KMS-11 (cell line): ENCODE results near the gene MKRN2.
"Not testable (repeated sequence)": the region's sequence is repeated elsewhere in the genome, so short reads cannot be mapped to it uniquely, and the experiment has no call there.

Experiments
- H2AFZ ChIP-seq: fragments of 200-600 bp; sonication (generic); 2 replicates; pipeline ENCODE4 v1.6.1; 2016; ENCODE audit warnings: antibody characterized with exemption, mixed run types, low read depth
- H3K27ac ChIP-seq: fragments of 200-600 bp; sonication (generic); 2 replicates; pipeline ENCODE4 v1.6.1; 2016; ENCODE audit warnings: mild to moderate bottlenecking, mixed run types
- H3K27me3 ChIP-seq: fragments of 200-600 bp; sonication (generic); 2 replicates; pipeline ENCODE4 v1.6.1; 2017; ENCODE audit warnings: mild to moderate bottlenecking, low read depth, mixed run types, moderate library complexity; ENCODE audit not compliant: insufficient read depth
- H3K36me3 ChIP-seq: fragments of 200-600 bp; sonication (generic); 2 replicates; pipeline ENCODE4 v1.6.1; 2017; ENCODE audit warnings: mild to moderate bottlenecking, mixed run types; ENCODE audit not compliant: insufficient read depth
- H3K4me1 ChIP-seq: fragments of 200-600 bp; sonication (generic); 2 replicates; pipeline ENCODE4 v1.6.1; 2016; ENCODE audit warnings: mild to moderate bottlenecking, low read depth, mixed run types; ENCODE audit not compliant: poor library complexity, severe bottlenecking
- H3K4me2 ChIP-seq: fragments of 200-600 bp; sonication (generic); 2 replicates; pipeline ENCODE4 v1.7.0; 2016; ENCODE audit warnings: mild to moderate bottlenecking, mixed run types
- H3K4me3 ChIP-seq: fragments of 200-600 bp; sonication (generic); IDR thresholded peaks from 2 replicates; pipeline ENCODE4 v1.6.1; 2017; ENCODE audit warnings: low read depth, low read length, mixed read lengths; ENCODE audit not compliant: insufficient read depth
- H3K79me2 ChIP-seq: fragments of 200-600 bp; sonication (generic); 2 replicates; pipeline ENCODE4 v1.6.1; 2016; ENCODE audit warnings: low read depth, mixed run types; ENCODE audit not compliant: insufficient read depth
- H3K9ac ChIP-seq: fragments of 200-600 bp; sonication (generic); 2 replicates; pipeline ENCODE4 v1.6.1; 2016; ENCODE audit warnings: mild to moderate bottlenecking, mixed run types
- H4K20me1 ChIP-seq: fragments of 200-600 bp; sonication (generic); 2 replicates; pipeline ENCODE4 v1.6.1; 2016; ENCODE audit warnings: mild to moderate bottlenecking, mixed run types; ENCODE audit not compliant: insufficient read depth
- CTCF ChIP-seq: fragments of 200-600 bp; sonication (generic); conservative IDR thresholded peaks from 2 replicates; pipeline ENCODE4 v1.6.1; 2017; ENCODE audit warnings: low read depth, mild to moderate bottlenecking, antibody characterized with exemption, low read length, moderate library complexity, mixed read lengths

MKRN2 gene

GRCh38 chr3:12532182-12532581 is 24.7 kb upstream of the MKRN2 start:
- Histone ChIP-seq H3K9ac (no peak overlapping the region), H4K20me1 (no peaks in the 10 kb centered on the region), H3K4me2 (no peak overlapping the region), H3K36me3 (no peaks in the 10 kb centered on the region), H3K27me3 (no peaks in the 10 kb centered on the region), H3K4me3 (no peak overlapping the region), H2AFZ (no peak overlapping the region), H3K79me2 (no peaks in the 10 kb centered on the region), H3K27ac (no peak overlapping the region), H3K4me1 (no peaks in the 10 kb centered on the region)
- no peak for TF ChIP-seq CTCF

GRCh38 chr3:12536423-12536822 is 20.5 kb upstream of the MKRN2 start:
- Histone ChIP-seq H3K27ac (no peak overlapping the region), H3K4me3 (no peak overlapping the region), H3K27me3 (no peaks in the 10 kb centered on the region), H3K4me2 (no peak overlapping the region), H3K36me3 (no peaks in the 10 kb centered on the region), H2AFZ (no peak overlapping the region), H3K4me1 (no peaks in the 10 kb centered on the region), H3K9ac (no peak overlapping the region), H3K79me2 (no peaks in the 10 kb centered on the region), H4K20me1 (no peaks in the 10 kb centered on the region)
- TF ChIP-seq CTCF, result no peak

GRCh38 chr3:12541625-12542024 is 15.3 kb upstream of the MKRN2 start:
- H3K79me2 ChIP-seq, result no peaks in the 10 kb centered on the region
- no peaks in the 10 kb centered on the region for H3K36me3 ChIP-seq
- no peak overlapping the region for H3K9ac ChIP-seq
- no peaks in the 10 kb centered on the region for H3K4me1 ChIP-seq
- no peak overlapping the region for H3K4me3 ChIP-seq
- H3K27ac ChIP-seq, result no peak overlapping the region
- no peak overlapping the region for H3K4me2 ChIP-seq
- TF ChIP-seq CTCF, result no peak
- no peak overlapping the region for H2AFZ ChIP-seq
- H3K27me3 ChIP-seq, result no peaks in the 10 kb centered on the region
- H4K20me1 ChIP-seq, result no peaks in the 10 kb centered on the region

GRCh38 chr3:12543497-12543896 is 13.4 kb upstream of the MKRN2 start:
- H4K20me1 ChIP-seq, H3K4me1 ChIP-seq, H3K4me3 ChIP-seq, H3K27ac ChIP-seq, H3K27me3 ChIP-seq, H3K79me2 ChIP-seq, H3K9ac ChIP-seq, H3K4me2 ChIP-seq, H3K36me3 ChIP-seq, H2AFZ ChIP-seq: not testable (repeated sequence)

- no peak overlapping the region for H2AFZ ChIP-seq
- no peaks in the 10 kb centered on the region for H3K79me2 ChIP-seq
- no peak overlapping the region for H3K4me3 ChIP-seq
- no peak overlapping the region for H3K27ac ChIP-seq
- no peak for TF ChIP-seq CTCF
- H3K36me3 ChIP-seq, result no peaks in the 10 kb centered on the region
- no peaks in the 10 kb centered on the region for H3K27me3 ChIP-seq
- no peak overlapping the region for H3K4me2 ChIP-seq
- no peak overlapping the region for H3K9ac ChIP-seq
- no peaks in the 10 kb centered on the region for H3K4me1 ChIP-seq
- H4K20me1 ChIP-seq, result no peaks in the 10 kb centered on the region
Measured at GRCh38 chr3:12544652-12545472, 12.0 kb upstream of the MKRN2 start.
